DND-41 (cell line): ENCODE measurements around the gene TTC38.

Experiments used
- ATAC-seq: fragments of 200-7000 bp; cut with Tn5 transposase; 3 replicates; pipeline ENCODE4 v1.9.1; 2021; ENCODE audit warnings: low read depth; ENCODE audit not compliant: insufficient read depth
- DNase-seq: peaks from one replicate; pipeline ENCODE4 v3.0.0-alpha.2; 2020
- H2AFZ ChIP-seq: 2 replicates; pipeline ENCODE4 v1.6.0; 2012; ENCODE audit warnings: low read depth, low read length
- H3K27ac ChIP-seq: 2 replicates; pipeline ENCODE4 v1.5.1; 2012; ENCODE audit warnings: low read length, inconsistent platforms
- H3K27me3 ChIP-seq: fragments of 200-600 bp; sonication (generic); 2 replicates; pipeline ENCODE4 v1.6.0; 2012; ENCODE audit warnings: low read length, mild to moderate bottlenecking, inconsistent platforms; ENCODE audit not compliant: insufficient read depth, poor library complexity
- H3K36me3 ChIP-seq: 2 replicates; pipeline ENCODE4 v1.5.1; 2012; ENCODE audit warnings: low read length, inconsistent platforms; ENCODE audit not compliant: insufficient read depth
- H3K4me1 ChIP-seq: 2 replicates; pipeline ENCODE4 v1.5.1; 2012; ENCODE audit warnings: mild to moderate bottlenecking, low read length; ENCODE audit not compliant: insufficient read depth
- H3K4me2 ChIP-seq: 2 replicates; pipeline ENCODE4 v1.6.0; 2012; ENCODE audit warnings: mild to moderate bottlenecking, moderate library complexity, low read length, inconsistent platforms; ENCODE audit not compliant: insufficient read depth
- H3K4me3 ChIP-seq, 2 experiments: fragments of 200-600 bp in 1 of 2; shearing (Covaris generic) in 1 of 2; 2 replicates each; pipeline ENCODE4 v1.5.1; 2012 to 2016; ENCODE audit warnings: inconsistent platforms in 2 of 2, low read length in 2 of 2, mild to moderate bottlenecking in 2 of 2, low read depth in 1 of 2, moderate library complexity in 1 of 2
- H3K79me2 ChIP-seq: 2 replicates; pipeline ENCODE4 v1.6.0; 2012; ENCODE audit warnings: low read length, inconsistent platforms; ENCODE audit not compliant: insufficient read depth
- H3K9ac ChIP-seq: 2 replicates; pipeline ENCODE4 v1.6.0; 2012; ENCODE audit warnings: low read depth, mild to moderate bottlenecking, inconsistent platforms, low read length, moderate library complexity
- H3K9me3 ChIP-seq: 2 replicates; pipeline ENCODE4 v1.5.1; 2012; ENCODE audit warnings: low read length, moderate library complexity, mild to moderate bottlenecking, inconsistent platforms; ENCODE audit not compliant: insufficient read depth, severe bottlenecking
- H4K20me1 ChIP-seq: 2 replicates; pipeline ENCODE4 v1.6.0; 2012; ENCODE audit warnings: low read length; ENCODE audit not compliant: insufficient read depth
- CTCF ChIP-seq: IDR thresholded peaks from 2 replicates; pipeline ENCODE4 v1.5.1; 2012; ENCODE audit warnings: borderline replicate concordance, low read length, moderate library complexity, mild to moderate bottlenecking; ENCODE audit not compliant: poor library complexity, severe bottlenecking; ENCODE audit errors: extremely low read depth
- EZH2 ChIP-seq: IDR thresholded peaks from 3 replicates; pipeline ENCODE4 v1.6.1; 2012; ENCODE audit warnings: borderline replicate concordance, low read depth, mild to moderate bottlenecking, moderate library complexity, low read length, inconsistent platforms; ENCODE audit not compliant: severe bottlenecking

Gene TTC38

DNA sequence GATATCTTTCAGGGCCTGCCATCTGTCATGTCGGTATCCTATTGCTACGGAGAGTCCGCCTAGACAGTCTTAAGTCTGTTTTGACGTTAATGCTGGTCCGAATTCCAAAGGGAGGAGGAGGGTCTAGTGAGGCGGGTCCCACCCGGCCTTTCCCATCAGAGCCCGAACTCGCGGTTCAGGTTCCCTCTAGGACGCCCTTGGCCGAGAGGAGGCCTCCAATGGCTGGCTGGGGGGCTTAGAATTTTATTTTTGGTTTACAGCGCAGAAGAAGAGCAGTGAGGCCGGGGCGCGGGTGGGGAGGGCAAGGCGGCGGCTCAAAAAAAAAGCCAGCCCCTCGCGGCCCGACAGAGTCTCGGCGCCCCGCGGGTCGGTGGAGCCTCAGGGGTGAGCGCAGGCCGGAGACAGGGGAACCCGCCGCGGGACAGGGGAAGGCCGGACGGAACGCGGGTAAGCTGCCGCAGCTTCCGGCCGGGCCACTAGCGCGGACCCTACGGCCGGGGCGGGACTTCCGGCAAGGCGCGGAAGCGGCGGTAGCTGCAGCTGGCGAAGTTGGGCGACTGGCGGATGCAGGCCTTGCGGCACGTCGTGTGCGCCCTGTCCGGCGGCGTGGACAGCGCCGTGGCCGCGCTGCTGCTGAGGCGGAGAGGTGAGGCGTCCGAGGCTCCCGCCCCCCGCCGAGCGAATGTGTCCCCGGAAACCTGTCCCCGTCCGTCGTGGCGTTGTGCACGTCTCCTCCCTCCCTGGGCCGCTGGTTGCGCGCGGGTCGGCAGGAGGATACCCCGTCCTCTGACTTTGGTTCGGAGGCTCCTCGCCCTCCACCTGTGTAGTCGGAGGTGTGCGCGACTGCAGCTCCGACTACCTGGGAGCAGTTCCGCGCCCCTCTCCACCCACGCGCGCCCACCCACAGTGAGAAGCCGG is 67.7 kb downstream of the TTC38 start, which contains the start of gene TRMU:
Gene TRMU, plus strand, starts transcription at position 514 of the 918 bp plus-strand sequence. Its CDS starts 51 bp downstream, at position 565.
- ATAC-seq = peak; percentile 87

GRCh38 chr22:46336119-46337078 is 68.6 kb downstream of the TTC38 start:
- H3K36me3 ChIP-seq = peaks cover 70% of the 10 kb centered on the region
- peaks cover 48% of the 10 kb centered on the region for H3K79me2 ChIP-seq
- no peak for TF ChIP-seq EZH2
- TF ChIP-seq CTCF = no peak
- H3K4me3 ChIP-seq = peak overlapping the region; percentile 90 to 98
- H3K9ac ChIP-seq = peak overlapping the region; percentile 94
- peak overlapping the region; percentile 84 for H3K27ac ChIP-seq
- peaks cover 20% of the 10 kb centered on the region; the same call in 1 of the 2 replicates for H4K20me1 ChIP-seq
- H3K27me3 ChIP-seq = no peaks in the 10 kb centered on the region
- DNase-seq (peak; percentile 26), ATAC-seq (no peak)
- peak overlapping the region; percentile 97 for H2AFZ ChIP-seq
- no peaks in the 10 kb centered on the region for H3K9me3 ChIP-seq
- H3K4me1 ChIP-seq = peaks cover 25% of the 10 kb centered on the region
- peak overlapping the region; percentile 83 for H3K4me2 ChIP-seq

More for the DNA sequence above, 67.7 kb downstream of the TTC38 start, which contains the start of gene TRMU:
- Histone ChIP-seq H3K4me2 (peak within 1 kb of the TSS; percentile 83), H4K20me1 (peaks cover 20% of the 10 kb centered on the region; the same call in 1 of the 2 replicates), H3K9ac (peak within 1 kb of the TSS; percentile 94), H3K27me3 (no peaks in the 10 kb centered on the region), H3K27ac (peak within 1 kb of the TSS; percentile 84), H3K79me2 (peaks cover 48% of the 10 kb centered on the region), H3K4me1 (peaks cover 25% of the 10 kb centered on the region), H3K36me3 (peaks cover 71% of the 10 kb centered on the region), H3K9me3 (no peaks in the 10 kb centered on the region), H2AFZ (peak within 1 kb of the TSS; percentile 97), H3K4me3 (peak within 1 kb of the TSS; percentile 90 to 98)
- DNase-seq = peak; percentile 79
- TF ChIP-seq EZH2 (no peak), CTCF (no peak)

DNA sequence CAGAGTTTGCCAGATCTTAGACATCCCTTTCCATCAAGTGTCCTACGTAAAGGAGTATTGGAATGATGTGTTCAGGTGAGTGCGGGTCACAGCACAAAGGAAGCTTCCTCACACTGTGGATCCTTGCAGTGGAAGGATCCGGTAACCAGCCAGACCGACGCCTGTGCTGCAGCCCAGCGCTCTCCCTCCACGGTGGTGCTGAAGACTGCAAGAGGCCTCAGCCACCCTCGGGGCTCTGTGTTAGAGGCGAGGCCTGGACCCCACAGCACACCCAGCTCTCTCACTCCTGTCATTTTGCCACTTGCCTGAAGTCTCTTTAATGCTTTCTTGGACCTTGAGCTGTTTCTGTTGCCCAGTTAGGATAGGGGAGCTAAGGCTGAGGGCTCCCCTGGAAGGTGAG is 70.1 kb downstream of the TTC38 start:
- no peak for ATAC-seq
- no peak for DNase-seq
- Histone ChIP-seq H3K9ac (no peak overlapping the region), H2AFZ (no peak overlapping the region), H3K36me3 (peaks cover 70% of the 10 kb centered on the region), H3K9me3 (no peaks in the 10 kb centered on the region), H3K79me2 (peaks cover 52% of the 10 kb centered on the region), H3K4me2 (peak overlapping the region; percentile 83; the same call in 1 of the 2 replicates), H3K4me1 (peaks cover 25% of the 10 kb centered on the region), H4K20me1 (peaks cover 23% of the 10 kb centered on the region; the same call in 1 of the 2 replicates), H3K27ac (no peak overlapping the region), H3K27me3 (no peaks in the 10 kb centered on the region), H3K4me3 (no peak overlapping the region)
- TF ChIP-seq CTCF (no peak), EZH2 (no peak)
